ENCODE results near the gene CDYL. TPM values are rescaled to one million over a fixed set of nuclear protein-coding genes. Genes with fewer than 3 reads are reported as not detected.

Gene CDYL
- total and polyA plus RNA-seq, 2 donors: 21.4 to 38.2 TPM

DNA sequence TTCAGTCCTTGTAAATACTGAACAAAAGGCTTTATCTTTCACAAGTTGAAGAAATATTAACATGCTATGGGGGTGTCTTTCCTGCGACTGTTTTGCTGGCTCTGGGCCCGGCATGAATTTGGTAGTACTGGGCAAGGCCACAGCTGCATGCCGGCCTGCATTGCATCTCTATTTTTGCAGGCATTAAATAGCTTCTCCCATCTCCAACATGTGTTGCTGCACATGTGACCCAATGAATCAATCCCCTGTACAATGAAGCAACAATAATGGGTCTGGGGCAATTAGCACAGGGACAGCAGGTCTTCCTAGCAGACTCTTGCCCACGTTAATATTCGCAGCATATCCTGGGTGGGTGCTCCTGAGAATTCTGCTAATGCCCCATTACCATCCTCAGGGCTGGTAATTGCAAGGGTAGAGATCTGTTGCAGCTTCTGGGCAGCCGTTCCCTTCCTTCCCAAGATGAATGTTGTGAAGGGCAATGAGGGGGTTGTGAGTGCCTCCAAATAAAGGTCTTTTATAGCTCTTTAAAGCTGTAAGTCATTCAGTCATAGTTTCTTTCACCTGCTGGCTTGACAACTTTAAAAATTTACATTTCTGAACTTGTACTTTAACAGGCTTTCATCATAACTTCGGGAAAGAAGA, 24.3 kb upstream of the CDYL start:
- no peak overlapping the region for H3K27ac ChIP-seq (ENCODE audit: low read depth)
- H3K36me3 ChIP-seq (ENCODE audit: insufficient read depth): no peaks in the 10 kb centered on the region
- no peak overlapping the region for H3K4me3 ChIP-seq (ENCODE audit: low read depth, low read length)
- H3K4me1 ChIP-seq (ENCODE audit: insufficient read depth): no peaks in the 10 kb centered on the region
- DNase-seq (ENCODE audit: extremely low spot score): no peak
- WGBS: 55% methylated on average over 7 of the region's 7 CpGs

DNA sequence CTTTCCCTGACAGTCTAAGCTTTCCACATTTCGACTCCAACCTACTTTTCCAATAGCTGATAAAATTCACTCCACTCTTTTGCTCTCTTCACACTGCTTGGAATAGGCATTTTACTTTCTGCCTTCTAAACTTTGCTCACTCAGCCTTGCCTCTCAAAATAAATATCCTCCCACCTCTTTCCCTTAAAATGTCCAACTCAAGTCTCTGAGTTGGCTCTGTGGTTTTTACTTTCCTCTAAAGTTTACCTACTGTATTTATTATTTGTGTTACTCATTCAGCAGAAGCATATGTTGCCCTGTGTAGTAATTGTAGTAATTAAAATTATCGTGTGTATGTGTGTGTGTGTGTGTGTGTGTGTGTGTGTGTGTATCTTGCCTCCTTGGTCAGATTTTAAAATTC, 20.0 kb upstream of the CDYL start:
- H3K27ac ChIP-seq (ENCODE audit: low read depth): no peak overlapping the region
- H3K4me3 ChIP-seq (ENCODE audit: low read depth, low read length): no peak overlapping the region
- DNase-seq (ENCODE audit: extremely low spot score): no peak
- H3K4me1 ChIP-seq (ENCODE audit: insufficient read depth): no peaks in the 10 kb centered on the region
- H3K36me3 ChIP-seq (ENCODE audit: insufficient read depth): no peaks in the 10 kb centered on the region
- 76% methylated on average over 2 of the region's 2 CpGs for WGBS

DNA sequence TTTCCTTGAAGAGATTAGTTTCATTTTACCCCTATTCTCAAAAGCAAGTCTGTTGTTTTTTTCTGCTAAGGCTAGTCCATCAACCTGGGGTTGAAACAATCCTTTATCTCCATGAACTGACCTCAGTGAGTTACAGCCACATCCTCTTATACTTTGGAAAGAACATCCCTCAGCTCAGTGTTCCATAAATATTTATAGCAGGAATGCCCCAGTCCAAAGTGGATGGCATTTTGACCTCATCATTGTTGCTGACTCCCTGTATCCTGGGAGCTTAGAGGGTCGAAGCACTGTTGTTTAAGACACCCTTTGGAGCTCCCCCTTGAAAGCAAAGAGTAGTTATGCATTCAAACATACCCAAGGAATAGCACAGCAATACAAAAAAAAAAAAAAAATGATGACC, 16.2 kb upstream of the CDYL start:
- no peak overlapping the region for H3K4me3 ChIP-seq (ENCODE audit: low read depth, low read length)
- 53% methylated on average over 1 of the region's 1 CpG for WGBS
- H3K4me1 ChIP-seq (ENCODE audit: insufficient read depth): no peaks in the 10 kb centered on the region
- no peak for DNase-seq (ENCODE audit: extremely low spot score)
- no peaks in the 10 kb centered on the region for H3K36me3 ChIP-seq (ENCODE audit: insufficient read depth)
- no peak overlapping the region for H3K27ac ChIP-seq (ENCODE audit: low read depth)

DNA sequence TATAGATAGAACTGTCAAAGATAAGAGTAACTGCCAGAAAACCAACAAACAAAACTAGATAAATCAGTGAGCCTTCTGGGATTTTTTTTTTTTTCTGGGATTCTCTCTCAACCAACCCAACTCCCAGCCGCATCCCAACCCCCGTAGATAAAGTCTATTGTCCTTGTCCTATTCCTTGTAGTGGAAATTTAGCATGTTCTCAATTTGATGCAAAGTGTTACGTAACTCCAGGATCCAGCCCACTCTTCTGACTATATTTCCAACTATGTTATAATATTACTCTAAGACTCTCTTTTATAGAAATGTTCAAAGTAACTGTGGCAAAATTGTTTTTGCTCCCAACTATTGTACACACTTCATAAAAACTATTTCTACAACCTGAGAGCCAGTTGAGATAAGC, 15.4 kb upstream of the CDYL start:
- no peak for DNase-seq (ENCODE audit: extremely low spot score)
- 83% methylated on average over 3 of the region's 3 CpGs for WGBS
- Histone ChIP-seq H3K4me3 (ENCODE audit: low read depth, low read length) (no peak overlapping the region), H3K27ac (ENCODE audit: low read depth) (no peak overlapping the region), H3K4me1 (ENCODE audit: insufficient read depth) (no peaks in the 10 kb centered on the region), H3K36me3 (ENCODE audit: insufficient read depth) (no peaks in the 10 kb centered on the region)

DNA sequence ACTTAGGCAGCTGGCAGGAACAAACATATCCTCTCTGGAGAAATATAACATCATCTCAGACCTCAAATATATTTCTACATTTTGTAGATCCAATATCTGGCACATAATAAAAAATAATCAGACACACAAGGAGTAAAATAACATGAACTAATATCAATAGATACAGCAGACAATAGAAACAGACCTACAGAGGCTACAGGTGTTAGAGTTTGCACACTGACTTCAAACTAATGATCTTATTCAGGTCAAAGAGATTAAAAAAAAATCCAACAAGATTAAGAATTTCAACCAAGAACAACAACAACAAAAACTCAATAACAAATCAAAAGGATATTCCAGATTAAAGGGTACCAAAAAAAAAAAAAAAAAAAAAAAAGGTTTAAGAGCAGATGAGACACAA, 13.9 kb upstream of the CDYL start:
- no peak for DNase-seq (ENCODE audit: extremely low spot score)
- Histone ChIP-seq H3K4me1 (ENCODE audit: insufficient read depth) (no peaks in the 10 kb centered on the region), H3K36me3 (ENCODE audit: insufficient read depth) (no peaks in the 10 kb centered on the region), H3K4me3 (ENCODE audit: low read depth, low read length) (no peak overlapping the region), H3K27ac (ENCODE audit: low read depth) (no peak overlapping the region)

DNA sequence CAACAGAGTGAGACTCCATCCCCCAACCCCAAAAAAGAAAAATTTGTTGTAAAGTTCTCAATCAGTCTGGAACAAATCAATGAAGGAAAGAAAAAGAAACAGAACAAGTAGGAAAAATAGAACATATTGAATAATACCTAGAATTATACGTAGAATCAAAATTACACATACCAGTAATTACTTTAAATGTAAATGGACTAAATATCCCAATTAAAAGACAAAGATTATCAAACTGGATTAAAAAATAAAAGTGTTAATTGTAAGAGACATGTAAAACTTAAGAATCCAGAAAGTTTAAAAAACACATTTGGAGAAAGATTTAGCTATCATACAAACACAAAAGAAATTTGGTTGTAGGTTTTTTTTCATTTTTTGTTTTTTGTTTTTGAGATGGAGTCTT, 12.3 kb upstream of the CDYL start:
- H3K36me3 ChIP-seq (ENCODE audit: insufficient read depth): no peaks in the 10 kb centered on the region
- no peak overlapping the region for H3K27ac ChIP-seq (ENCODE audit: low read depth)
- WGBS: 88% methylated on average over 1 of the region's 1 CpG
- no peak for DNase-seq (ENCODE audit: extremely low spot score)
- H3K4me1 ChIP-seq (ENCODE audit: insufficient read depth): no peaks in the 10 kb centered on the region
- H3K4me3 ChIP-seq (ENCODE audit: low read depth, low read length): no peak overlapping the region

DNA sequence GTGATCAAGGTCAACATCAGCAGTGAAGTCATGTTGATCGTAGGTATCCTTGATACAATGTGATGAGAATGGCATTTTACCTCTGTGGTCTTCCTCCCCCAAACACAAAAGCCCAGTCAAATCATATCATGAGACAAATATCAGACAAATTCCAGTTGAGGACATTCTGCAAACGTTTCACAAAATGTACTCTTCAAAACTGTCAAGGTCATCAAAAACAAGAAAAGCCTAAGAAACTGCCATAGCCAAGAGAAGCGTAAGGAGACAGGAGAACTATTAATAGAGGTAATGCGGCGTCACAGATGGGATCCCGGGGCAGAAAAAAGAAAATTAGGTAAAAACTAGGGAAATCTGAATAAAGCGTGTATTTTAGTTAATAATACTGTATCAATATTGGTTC, 7.4 kb upstream of the CDYL start:
- DNase-seq (ENCODE audit: extremely low spot score): no peak
- WGBS: 88% methylated on average over 7 of the region's 7 CpGs
- Histone ChIP-seq H3K4me3 (ENCODE audit: low read depth, low read length) (no peak overlapping the region), H3K4me1 (ENCODE audit: insufficient read depth) (no peaks in the 10 kb centered on the region), H3K36me3 (ENCODE audit: insufficient read depth) (no peaks in the 10 kb centered on the region), H3K27ac (ENCODE audit: low read depth) (no peak overlapping the region)

DNA sequence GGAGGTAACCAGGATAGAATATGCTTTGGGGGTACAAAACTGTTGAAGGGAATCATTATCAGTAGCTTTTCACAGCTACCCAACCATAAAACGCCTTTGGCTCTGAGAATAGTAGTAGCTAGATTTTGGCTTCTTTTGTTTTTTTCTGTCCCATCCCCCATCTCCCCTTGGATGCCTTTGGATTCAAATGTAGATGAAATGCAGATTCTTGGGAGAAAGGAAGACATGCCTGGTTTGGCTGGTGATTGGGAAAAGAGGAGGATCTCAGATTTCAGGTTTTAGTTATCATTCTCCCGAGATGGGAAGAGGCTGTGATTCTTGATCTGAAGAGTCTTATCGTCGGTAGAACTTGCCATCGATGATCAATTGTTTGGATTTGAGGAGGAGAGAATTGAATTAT, 3.5 kb upstream of the CDYL start:
- DNase-seq (ENCODE audit: extremely low spot score): no peak
- no peak overlapping the region for H3K27ac ChIP-seq (ENCODE audit: low read depth)
- no peak overlapping the region for H3K4me3 ChIP-seq (ENCODE audit: low read depth, low read length)
- 40% methylated on average over 5 of the region's 5 CpGs for WGBS
- no peaks in the 10 kb centered on the region for H3K36me3 ChIP-seq (ENCODE audit: insufficient read depth)
- H3K4me1 ChIP-seq (ENCODE audit: insufficient read depth): no peaks in the 10 kb centered on the region

DNA sequence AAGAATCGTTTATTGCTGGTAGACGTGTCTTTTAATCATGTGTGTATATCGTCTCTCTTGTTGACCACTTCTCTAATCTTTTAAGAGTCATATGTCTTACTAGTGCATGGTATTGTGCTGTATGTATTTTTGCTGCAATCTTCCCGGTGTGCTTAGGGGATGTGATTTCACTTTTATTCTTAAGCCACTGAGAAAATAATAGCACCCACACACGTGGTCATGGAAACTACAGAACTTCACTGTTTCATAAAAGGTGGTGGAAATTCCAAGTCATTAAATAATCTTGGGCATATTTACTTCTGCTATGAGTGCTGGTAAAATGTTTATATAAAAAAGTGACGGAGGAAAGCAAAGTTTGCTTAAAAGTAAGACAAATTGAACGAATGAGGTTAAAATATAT, 3.0 kb upstream of the CDYL start:
- DNase-seq (ENCODE audit: extremely low spot score): no peak
- Histone ChIP-seq H3K27ac (ENCODE audit: low read depth) (no peak overlapping the region), H3K4me3 (ENCODE audit: low read depth, low read length) (no peak overlapping the region), H3K36me3 (ENCODE audit: insufficient read depth) (no peaks in the 10 kb centered on the region), H3K4me1 (ENCODE audit: insufficient read depth) (no peaks in the 10 kb centered on the region)
- WGBS: 31% methylated on average over 7 of the region's 7 CpGs

DNA sequence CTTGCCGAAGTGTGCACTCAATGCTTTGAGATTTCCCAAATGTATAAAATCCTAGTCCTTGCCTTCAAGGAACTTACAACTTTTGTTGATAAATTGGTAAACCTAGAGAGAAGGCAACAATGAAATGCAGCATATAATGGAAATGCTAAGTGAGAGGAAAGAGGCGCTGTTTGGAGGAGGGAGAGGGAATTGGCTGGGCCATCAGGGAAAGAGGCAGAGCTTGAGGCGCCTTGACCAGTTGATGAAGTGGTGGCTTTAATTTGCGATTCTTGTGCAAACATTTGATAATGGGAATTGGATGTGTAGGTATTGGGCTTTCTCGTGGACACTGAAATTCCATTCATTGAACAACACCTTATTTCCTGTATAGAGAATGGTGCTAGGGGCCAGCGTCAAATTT, 1.9 kb upstream of the CDYL start:
- Histone ChIP-seq H3K4me1 (ENCODE audit: insufficient read depth) (no peaks in the 10 kb centered on the region), H3K27ac (ENCODE audit: low read depth) (no peak overlapping the region), H3K4me3 (ENCODE audit: low read depth, low read length) (no peak overlapping the region), H3K36me3 (ENCODE audit: insufficient read depth) (no peaks in the 10 kb centered on the region)
- 34% methylated on average over 6 of the region's 6 CpGs for WGBS
- no peak for DNase-seq (ENCODE audit: extremely low spot score)

DNA sequence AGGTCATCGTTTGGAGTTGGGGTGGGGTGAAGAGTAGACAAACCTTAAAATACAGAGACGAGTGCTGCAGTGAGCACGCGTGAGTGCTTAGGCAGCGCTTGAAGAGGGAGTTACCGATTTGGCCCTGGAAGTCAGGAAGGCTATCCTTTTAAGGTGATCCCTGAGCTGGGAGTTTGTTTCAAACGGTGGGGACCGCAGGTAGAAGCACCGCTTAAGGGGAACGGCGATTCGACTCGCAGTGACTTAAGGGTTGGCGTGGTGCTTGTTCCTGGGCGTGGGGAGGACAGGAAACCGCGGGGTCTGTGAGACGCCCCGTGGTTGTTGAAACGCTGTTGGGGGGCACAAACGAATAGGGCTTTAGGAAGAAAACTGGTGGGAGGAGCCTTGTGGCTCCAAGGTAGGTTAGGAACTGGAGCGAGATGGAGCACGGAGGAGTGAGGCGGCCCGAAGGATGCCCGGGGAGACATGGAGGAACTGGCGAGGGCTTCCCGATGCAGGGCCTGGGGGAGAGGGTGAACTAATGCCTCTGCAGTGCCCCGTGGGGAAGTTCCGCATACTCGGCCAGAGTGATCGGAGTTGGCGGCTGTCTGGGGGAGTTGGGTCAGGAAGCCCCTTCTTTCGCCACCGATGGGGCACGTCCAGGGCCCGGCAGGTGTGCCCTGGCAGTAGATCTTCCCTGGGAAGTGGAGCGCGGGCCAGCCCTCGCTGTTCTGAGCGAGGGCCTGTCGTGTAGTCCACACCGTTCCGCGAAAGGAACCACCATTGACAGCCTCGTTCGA, 1.3 kb upstream of the CDYL start:
- no peaks in the 10 kb centered on the region for H3K36me3 ChIP-seq (ENCODE audit: insufficient read depth)
- 4% methylated on average over 47 of the region's 47 CpGs for WGBS
- no peak for DNase-seq (ENCODE audit: extremely low spot score)
- H3K4me1 ChIP-seq (ENCODE audit: insufficient read depth): no peaks in the 10 kb centered on the region
- peak overlapping the region; percentile 69 for H3K27ac ChIP-seq (ENCODE audit: low read depth)
- peak overlapping the region; percentile 100 for H3K4me3 ChIP-seq (ENCODE audit: low read depth, low read length)

DNA sequence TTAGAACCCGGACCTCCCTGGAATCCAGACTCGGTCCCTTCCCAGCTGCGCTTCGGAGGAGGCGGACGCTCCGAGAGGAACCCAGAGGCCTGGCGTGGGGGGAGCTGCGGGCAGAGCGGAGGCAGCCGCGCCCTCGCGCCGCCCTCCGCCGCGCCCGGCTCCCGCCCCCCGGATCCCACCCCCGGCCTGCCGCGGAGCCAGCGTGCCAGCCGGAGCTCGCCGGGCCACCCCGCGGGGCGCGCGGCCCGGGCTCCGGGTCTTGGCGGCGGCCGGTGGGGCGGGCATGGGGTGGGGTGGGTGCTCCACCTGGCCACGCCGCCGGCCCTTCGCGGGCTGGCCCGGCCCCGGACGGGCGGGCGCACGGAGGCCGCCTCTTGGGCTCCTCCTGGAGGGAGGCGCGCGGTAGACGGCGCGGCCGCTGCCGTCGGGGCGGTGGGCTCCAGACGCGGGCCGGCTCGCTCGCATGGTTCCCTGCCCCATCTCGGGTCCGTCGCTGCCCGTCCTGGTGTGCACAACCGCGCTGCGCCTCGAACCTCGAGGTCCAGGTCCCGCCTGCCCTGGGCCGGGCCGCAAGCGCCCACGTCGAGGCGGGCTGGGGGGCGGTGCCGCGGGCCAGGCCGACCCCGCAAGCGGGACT, 592 bp upstream of the CDYL start:
- DNase-seq (ENCODE audit: extremely low spot score): no peak
- Histone ChIP-seq H3K4me3 (ENCODE audit: low read depth, low read length) (peak overlapping the region; percentile 100), H3K27ac (ENCODE audit: low read depth) (peak overlapping the region; percentile 88), H3K36me3 (ENCODE audit: insufficient read depth) (no peaks in the 10 kb centered on the region), H3K4me1 (ENCODE audit: insufficient read depth) (no peaks in the 10 kb centered on the region)
- WGBS: under 1% methylated on average over 88 of the region's 88 CpGs

DNA sequence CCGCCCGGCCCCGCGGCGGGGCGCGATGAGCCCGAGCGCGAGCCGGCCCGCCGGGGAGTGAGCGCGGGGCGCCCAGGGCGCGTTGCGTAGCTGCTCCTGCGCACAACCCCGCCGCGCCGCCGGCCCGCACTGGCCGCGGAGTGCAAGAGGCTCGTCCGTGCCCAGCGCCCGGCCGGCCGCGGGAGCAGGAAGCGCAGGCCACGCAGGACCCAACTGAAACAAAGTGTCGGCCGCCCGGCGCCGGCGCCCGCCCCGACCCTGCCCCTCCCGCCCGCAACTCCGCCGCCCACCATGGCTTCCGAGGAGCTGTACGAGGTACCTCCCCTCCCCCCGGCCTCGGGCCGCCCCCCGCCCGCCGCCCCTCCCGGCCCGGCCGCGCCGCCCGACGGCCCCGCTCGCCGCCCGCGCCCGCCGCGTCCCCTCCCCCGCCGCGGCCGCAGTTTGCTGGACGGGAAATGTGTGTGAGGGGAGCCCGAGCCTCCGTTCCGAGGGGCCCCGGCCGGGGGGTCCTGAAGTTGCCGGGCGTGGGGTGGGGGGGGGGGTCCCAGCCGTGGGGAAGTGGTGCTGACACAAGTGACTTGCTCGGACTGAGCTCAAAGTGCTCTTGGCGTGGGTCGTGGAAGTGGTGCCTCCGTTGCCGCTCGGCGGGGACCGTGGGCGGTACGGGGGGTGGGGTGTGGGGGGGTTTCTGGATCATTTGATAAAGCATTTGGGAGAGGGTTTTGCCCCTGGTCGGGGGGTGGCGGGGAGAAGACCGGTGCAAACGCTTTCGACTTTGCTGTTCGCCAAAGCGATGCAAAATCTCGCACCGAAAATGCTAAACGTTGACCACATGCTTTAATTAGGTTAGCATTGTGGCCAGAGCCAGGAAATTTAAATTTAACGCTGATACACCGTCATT, 539 bp downstream of the CDYL start:
- DNase-seq (ENCODE audit: extremely low spot score): no peak
- Histone ChIP-seq H3K36me3 (ENCODE audit: insufficient read depth) (no peaks in the 10 kb centered on the region), H3K4me1 (ENCODE audit: insufficient read depth) (peaks cover under 1% of the 10 kb centered on the region), H3K4me3 (ENCODE audit: low read depth, low read length) (peak overlapping the region; percentile 100), H3K27ac (ENCODE audit: low read depth) (peak overlapping the region; percentile 81)
- WGBS: under 1% methylated on average over 107 of the region's 107 CpGs
